C4-2B (cell line): ENCODE data around the gene UQCR11.

Source experiments
- CTCF ChIP-seq: fragments of 450-650 bp; conservative IDR thresholded peaks from 2 replicates; pipeline ENCODE4 v1.5.1; 2017; ENCODE audit warnings: mild to moderate bottlenecking
- ZFX ChIP-seq: fragments of 450-650 bp; IDR thresholded peaks from 2 replicates; pipeline ENCODE4 v1.6.1; 2017

- TF ChIP-seq CTCF (no peak), ZFX (no peak)
Observed at GRCh38 chr19:1598777-1599459, 6.3 kb downstream of the UQCR11 start.
